H9 (cell line): ENCODE data around the gene CLEC19A. TPM values are rescaled to one million over a fixed set of nuclear protein-coding genes. Genes with fewer than 3 reads are reported as not detected.

ENCODE experiments used
- DNase-seq: peaks from one replicate; pipeline ENCODE4 v3.0.0-alpha.2; 2017
- H2AFZ ChIP-seq: one replicate; pipeline ENCODE4 v1.6.1; 2013; ENCODE audit warnings: mild to moderate bottlenecking, low read length, control low read depth, moderate library complexity
- H2AK5ac ChIP-seq: 2 replicates; pipeline ENCODE4 v1.6.1; 2013; ENCODE audit warnings: low read length, control low read depth, mixed read lengths; ENCODE audit not compliant: insufficient read length
- H2BK120ac ChIP-seq: one replicate; pipeline ENCODE4 v1.6.1; 2013; ENCODE audit warnings: low read depth, mild to moderate bottlenecking, low read length, control low read depth, inconsistent platforms; ENCODE audit not compliant: poor library complexity, severe bottlenecking
- H2BK12ac ChIP-seq: 2 replicates; pipeline ENCODE4 v1.6.1; 2013; ENCODE audit warnings: low read length, control low read depth, mixed read lengths, low read depth; ENCODE audit not compliant: insufficient read length
- H2BK15ac ChIP-seq: 2 replicates; pipeline ENCODE4 v1.6.1; 2013; ENCODE audit warnings: low read depth, low read length, control low read depth
- H2BK20ac ChIP-seq: one replicate; pipeline ENCODE4 v1.6.1; 2013; ENCODE audit warnings: low read depth, mild to moderate bottlenecking, low read length, control low read depth, inconsistent platforms; ENCODE audit not compliant: poor library complexity, severe bottlenecking
- H2BK5ac ChIP-seq: 2 replicates; pipeline ENCODE4 v1.6.1; 2013; ENCODE audit warnings: low read length, control low read depth, mixed read lengths; ENCODE audit not compliant: insufficient read length
- H3K14ac ChIP-seq: 2 replicates; pipeline ENCODE4 v1.6.1; 2013; ENCODE audit warnings: low read length, control low read depth; ENCODE audit not compliant: insufficient read depth
- H3K18ac ChIP-seq: 2 replicates; pipeline ENCODE4 v1.6.1; 2013; ENCODE audit warnings: low read depth, mild to moderate bottlenecking, mixed read lengths, low read length, control low read depth; ENCODE audit not compliant: insufficient read length
- H3K23ac ChIP-seq: 2 replicates; pipeline ENCODE4 v1.6.1; 2013; ENCODE audit warnings: low read length, control low read depth, mixed read lengths, low read depth; ENCODE audit not compliant: insufficient read length
- H3K23me2 ChIP-seq: 2 replicates; pipeline ENCODE4 v1.6.1; 2013; ENCODE audit warnings: low read depth, mild to moderate bottlenecking, mixed read lengths, low read length, control low read depth; ENCODE audit not compliant: insufficient read length, poor library complexity, severe bottlenecking
- H3K27ac ChIP-seq: 2 replicates; pipeline ENCODE4 v1.5.1; 2013; ENCODE audit warnings: low read length, control low read depth, mixed read lengths, low read depth; ENCODE audit not compliant: insufficient read length
- H3K27me3 ChIP-seq: 2 replicates; pipeline ENCODE4 v1.6.1; 2013; ENCODE audit warnings: low read length, control low read depth, inconsistent platforms; ENCODE audit not compliant: insufficient read depth
- H3K4ac ChIP-seq: 2 replicates; pipeline ENCODE4 v1.6.1; 2013; ENCODE audit warnings: low read depth, mild to moderate bottlenecking, control low read depth, inconsistent platforms, low read length, moderate library complexity
- H3K4me1 ChIP-seq: 2 replicates; pipeline ENCODE4 v1.6.1; 2013; ENCODE audit warnings: low read length, control low read depth, inconsistent platforms; ENCODE audit not compliant: insufficient read depth
- H3K4me2 ChIP-seq: 2 replicates; pipeline ENCODE4 v1.6.1; 2013; ENCODE audit warnings: low read length, control low read depth, mixed read lengths; ENCODE audit not compliant: insufficient read length, insufficient read depth
- H3K56ac ChIP-seq: 2 replicates; pipeline ENCODE4 v1.6.1; 2013; ENCODE audit warnings: low read depth, mild to moderate bottlenecking, mixed read lengths, low read length, control low read depth; ENCODE audit not compliant: insufficient read length
- H3K79me1 ChIP-seq: 2 replicates; pipeline ENCODE4 v1.6.1; 2013; ENCODE audit warnings: low read depth, mild to moderate bottlenecking, moderate library complexity, low read length, control low read depth, inconsistent platforms; ENCODE audit not compliant: insufficient read depth, poor library complexity, severe bottlenecking
- H3K79me2 ChIP-seq: 2 replicates; pipeline ENCODE4 v1.6.1; 2013; ENCODE audit warnings: low read length, control low read depth, inconsistent platforms; ENCODE audit not compliant: insufficient read depth
- H3K9ac ChIP-seq: 2 replicates; pipeline ENCODE4 v1.6.1; 2013; ENCODE audit warnings: low read length, control low read depth, mixed read lengths; ENCODE audit not compliant: insufficient read length; ENCODE audit errors: extremely low read depth
- H3K9me3 ChIP-seq: one replicate; pipeline ENCODE4 v1.6.1; 2013; ENCODE audit warnings: low read depth, low read length, inconsistent platforms; ENCODE audit not compliant: control insufficient read depth
- H3T11ph ChIP-seq: one replicate; pipeline ENCODE4 v1.6.1; 2013; ENCODE audit warnings: mild to moderate bottlenecking, low read length, control low read depth, inconsistent platforms
- H4K20me1 ChIP-seq: one replicate; pipeline ENCODE4 v1.6.1; 2013; ENCODE audit not compliant: control insufficient read depth, insufficient read length, insufficient read depth
- H4K5ac ChIP-seq: 2 replicates; pipeline ENCODE4 v1.6.1; 2013; ENCODE audit warnings: low read depth, mild to moderate bottlenecking, mixed read lengths, low read length, control low read depth; ENCODE audit not compliant: insufficient read length
- H4K8ac ChIP-seq: replicated peaks from 2 replicates; pipeline ENCODE4 v1.6.1; 2013; ENCODE audit warnings: low read length, control low read depth, mixed read lengths, low read depth; ENCODE audit not compliant: insufficient read length
- H4K91ac ChIP-seq: 2 replicates; pipeline ENCODE4 v1.6.1; 2013; ENCODE audit warnings: low read depth, mild to moderate bottlenecking, moderate library complexity, mixed read lengths, low read length, control low read depth; ENCODE audit not compliant: insufficient read length
- H3K27ac Mint-ChIP-seq, 3 experiments: 2 replicates in 2 of 3; 3 replicates in 1 of 3; pipeline ENCODE4 v1.8.0; 2020 to 2021; ENCODE audit warnings: mixed read lengths in 3 of 3, mild to moderate bottlenecking in 1 of 3, moderate library complexity in 1 of 3
- H3K27me3 Mint-ChIP-seq: 2 replicates; pipeline ENCODE4 v1.8.0; 2021; ENCODE audit warnings: low read depth, mild to moderate bottlenecking, moderate library complexity, mixed read lengths
- H3K36me3 Mint-ChIP-seq, 3 experiments: 2 replicates in 2 of 3; 3 replicates in 1 of 3; pipeline ENCODE4 v1.8.0; 2020 to 2021; ENCODE audit warnings: low read depth in 3 of 3, mixed read lengths in 3 of 3; ENCODE audit not compliant: insufficient read depth in 1 of 3
- H3K4me1 Mint-ChIP-seq, 2 experiments: 2 replicates each; pipeline ENCODE4 v1.8.0; 2020; ENCODE audit warnings: mixed read lengths in 2 of 2
- H3K4me3 Mint-ChIP-seq, 2 experiments: 2 replicates in 1 of 2; 3 replicates in 1 of 2; pipeline ENCODE4 v1.8.0; 2020 to 2021; ENCODE audit warnings: mild to moderate bottlenecking in 2 of 2, mixed read lengths in 2 of 2, moderate library complexity in 1 of 2
- H3K9me3 Mint-ChIP-seq, 2 experiments: 2 replicates in 1 of 2; 3 replicates in 1 of 2; pipeline ENCODE4 v1.8.0; 2020; ENCODE audit warnings: mild to moderate bottlenecking in 2 of 2, mixed read lengths in 2 of 2, moderate library complexity in 1 of 2
- WGBS: extraction: QIAGEN DNeasy Blood & Tissue Kit; methylation state at CpG from one replicate; pipeline ENCODE4 v1.1.7; 2013; ENCODE audit warnings: missing lambda C conversion rate, low lambda C conversion rate, mixed read lengths; ENCODE audit not compliant: insufficient read length; ENCODE audit errors: extremely low coverage; 5-methylcytosine and 5-hydroxymethylcytosine counted together
- total RNA-seq: library from RNA; stranded (reverse); gene quantifications from 2 replicates; pipeline ENCODE4 v1.2.1, GENCODE V29; 2021
- TF ChIP-seq, protein P1 (sequence below): fragments of 200-600 bp; sonication (generic); conservative IDR thresholded peaks from 3 replicates; pipeline ENCODE4 v1.8.0; 2021; ENCODE audit warnings: antibody characterized with exemption, mild to moderate bottlenecking

CLEC19A gene
- total RNA-seq, 1 experiment from 2014 or later, result not detected

DNA sequence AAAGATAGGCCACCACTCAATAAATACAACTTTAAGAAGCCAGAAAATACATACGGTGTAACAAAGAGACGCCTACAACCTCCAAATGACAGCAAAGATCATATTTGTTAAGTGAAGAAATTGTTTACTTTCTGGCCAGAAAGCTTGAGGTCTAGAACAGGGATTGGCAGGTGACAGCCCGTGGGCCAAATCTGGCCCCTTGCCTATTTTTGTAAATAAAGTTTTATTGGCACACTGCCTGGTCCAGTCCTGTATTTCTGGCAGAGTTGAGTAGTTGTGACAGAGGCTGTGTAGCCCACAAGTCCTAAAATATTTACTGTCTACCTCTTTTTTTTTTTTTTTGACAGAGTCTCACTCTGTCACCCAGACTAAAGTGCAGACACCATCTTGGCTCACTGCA lies 3.4 kb upstream of the CLEC19A start:
- Histone ChIP-seq H3K23me2 (no peaks in the 10 kb centered on the region), H2AK5ac (no peak overlapping the region), H2BK15ac (no peak overlapping the region), H4K91ac (no peak overlapping the region), H3K27ac (no peak overlapping the region), H2AFZ (no peak overlapping the region), H2BK20ac (no peak overlapping the region), H3K4me2 (no peak overlapping the region), H4K20me1 (no peaks in the 10 kb centered on the region), H3T11ph (no peak overlapping the region), H3K79me2 (no peaks in the 10 kb centered on the region), H4K5ac (no peak overlapping the region), H3K79me1 (no peaks in the 10 kb centered on the region), H3K14ac (no peak overlapping the region), H4K8ac (no peak overlapping the region), H3K9me3 (no peaks in the 10 kb centered on the region), H3K9ac (no peak overlapping the region), H3K18ac (no peak overlapping the region), H2BK12ac (no peak overlapping the region), H3K27me3 (no peaks in the 10 kb centered on the region), H3K4me1 (no peaks in the 10 kb centered on the region), H3K4ac (no peak overlapping the region), H2BK120ac (no peak overlapping the region), H3K23ac (no peak overlapping the region), H3K56ac (no peak overlapping the region), H2BK5ac (no peak overlapping the region)
- WGBS, result no CpG with 5 or more reads among the region's 3 CpGs
- peaks cover 30 to 34% of the 10 kb centered on the region in 2 experiments for H3K4me1 Mint-ChIP-seq
- H3K36me3 Mint-ChIP-seq, result peaks cover 0 to 6% (median 3%) of the 10 kb centered on the region in 3 experiments; a peak in 3 of 7 replicates
- no peak for DNase-seq
- H3K27me3 Mint-ChIP-seq, result no peaks in the 10 kb centered on the region
- H3K4me3 Mint-ChIP-seq, result no peak overlapping the region
- H3K9me3 Mint-ChIP-seq, result peaks cover 1 to 4% of the 10 kb centered on the region in 2 experiments; a peak in 2 of 5 replicates
- no peak overlapping the region for H3K27ac Mint-ChIP-seq
- TF ChIP-seq, protein P1, sequence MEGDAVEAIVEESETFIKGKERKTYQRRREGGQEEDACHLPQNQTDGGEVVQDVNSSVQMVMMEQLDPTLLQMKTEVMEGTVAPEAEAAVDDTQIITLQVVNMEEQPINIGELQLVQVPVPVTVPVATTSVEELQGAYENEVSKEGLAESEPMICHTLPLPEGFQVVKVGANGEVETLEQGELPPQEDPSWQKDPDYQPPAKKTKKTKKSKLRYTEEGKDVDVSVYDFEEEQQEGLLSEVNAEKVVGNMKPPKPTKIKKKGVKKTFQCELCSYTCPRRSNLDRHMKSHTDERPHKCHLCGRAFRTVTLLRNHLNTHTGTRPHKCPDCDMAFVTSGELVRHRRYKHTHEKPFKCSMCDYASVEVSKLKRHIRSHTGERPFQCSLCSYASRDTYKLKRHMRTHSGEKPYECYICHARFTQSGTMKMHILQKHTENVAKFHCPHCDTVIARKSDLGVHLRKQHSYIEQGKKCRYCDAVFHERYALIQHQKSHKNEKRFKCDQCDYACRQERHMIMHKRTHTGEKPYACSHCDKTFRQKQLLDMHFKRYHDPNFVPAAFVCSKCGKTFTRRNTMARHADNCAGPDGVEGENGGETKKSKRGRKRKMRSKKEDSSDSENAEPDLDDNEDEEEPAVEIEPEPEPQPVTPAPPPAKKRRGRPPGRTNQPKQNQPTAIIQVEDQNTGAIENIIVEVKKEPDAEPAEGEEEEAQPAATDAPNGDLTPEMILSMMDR, result no peak
